SJCRH30 (cell line): ENCODE results near the gene ATP2A2. TPM values are rescaled to one million over a fixed set of nuclear protein-coding genes. Genes with fewer than 3 reads are reported as not detected.
A peak's percentile ranks its signal among the peaks of the same experiment; 100 is the strongest.
"Not testable (repeated sequence)": the region's sequence is repeated elsewhere in the genome, so short reads cannot be mapped to it uniquely, and the experiment has no call there.

Experiments
- DNase-seq, 2 experiments: peaks; one replicate each; pipeline ENCODE4 v3.0.0-alpha.2; 2015 to 2020
- H3K27ac ChIP-seq: fragments of 250-450 bp; sonication (Bioruptor Pico); 2 replicates; pipeline ENCODE4 v1.5.1; 2020; ENCODE audit warnings: mild to moderate bottlenecking, moderate library complexity
- H3K27me3 ChIP-seq: fragments of 250-450 bp; sonication (Bioruptor Pico); 2 replicates; pipeline ENCODE4 v1.5.1; 2020; ENCODE audit warnings: mild to moderate bottlenecking, moderate library complexity
- H3K36me3 ChIP-seq: fragments of 250-450 bp; sonication (Bioruptor Pico); 2 replicates; pipeline ENCODE4 v1.5.1; 2020; ENCODE audit warnings: mild to moderate bottlenecking, moderate library complexity
- H3K4me1 ChIP-seq: fragments of 250-450 bp; sonication (Bioruptor Pico); 2 replicates; pipeline ENCODE4 v1.5.1; 2020; ENCODE audit warnings: mild to moderate bottlenecking, moderate library complexity
- H3K4me3 ChIP-seq: fragments of 250-450 bp; sonication (Bioruptor Pico); 2 replicates; pipeline ENCODE4 v1.5.1; 2020; ENCODE audit warnings: mild to moderate bottlenecking, moderate library complexity
- H3K9me3 ChIP-seq: fragments of 250-450 bp; sonication (Bioruptor Pico); replicated peaks from 2 replicates; pipeline ENCODE4 v1.5.1; 2020; ENCODE audit warnings: mild to moderate bottlenecking, moderate library complexity
- total RNA-seq: library from RNA; depleted of rRNA; stranded (reverse); fragments of >200 nt; shearing (Covaris generic); gene quantifications from 2 replicates; pipeline ENCODE4 v1.2.3, GENCODE V29; 2014

ATP2A2 gene
- total RNA-seq, 1 experiment from 2014 or later: 166 TPM

GRCh38 chr12:110338754-110339153, 57.7 kb downstream of the ATP2A2 start:
- Histone ChIP-seq H3K27ac (no peak overlapping the region), H3K27me3 (no peaks in the 10 kb centered on the region), H3K4me3 (no peak overlapping the region), H3K4me1 (no peaks in the 10 kb centered on the region), H3K9me3 (no peaks in the 10 kb centered on the region), H3K36me3 (peaks cover 93% of the 10 kb centered on the region)
- DNase-seq: peak in 1 of 2 experiments; percentile 37

GRCh38 chr12:110339184-110339952, 58.3 kb downstream of the ATP2A2 start:
- Histone ChIP-seq H3K36me3 (peaks cover 93% of the 10 kb centered on the region), H3K27me3 (no peaks in the 10 kb centered on the region), H3K9me3 (no peaks in the 10 kb centered on the region), H3K4me3 (no peak overlapping the region), H3K4me1 (no peaks in the 10 kb centered on the region), H3K27ac (no peak overlapping the region)
- no peak for DNase-seq

- not testable (repeated sequence) for H3K4me3 ChIP-seq, H3K27ac ChIP-seq, H3K9me3 ChIP-seq, H3K4me1 ChIP-seq, H3K27me3 ChIP-seq, DNase-seq
- peaks cover 95% of the 10 kb centered on the region for H3K36me3 ChIP-seq
Observed at GRCh38 chr12:110340261-110340660, 59.2 kb downstream of the ATP2A2 start.

- peaks cover 95% of the 10 kb centered on the region for H3K36me3 ChIP-seq
Observed at GRCh38 chr12:110340706-110341105, 59.7 kb downstream of the ATP2A2 start.

GRCh38 chr12:110342157-110342556, 61.1 kb downstream of the ATP2A2 start:
- H3K27me3 ChIP-seq: no peaks in the 10 kb centered on the region
- no peaks in the 10 kb centered on the region for H3K4me1 ChIP-seq
- DNase-seq: no peak
- H3K27ac ChIP-seq: no peak overlapping the region
- no peak overlapping the region for H3K4me3 ChIP-seq
- peaks cover 93% of the 10 kb centered on the region for H3K36me3 ChIP-seq
- H3K9me3 ChIP-seq: no peaks in the 10 kb centered on the region

More at GRCh38 chr12:110340706-110341105, 59.7 kb downstream of the ATP2A2 start:
- no peak overlapping the region for H3K27ac ChIP-seq
- H3K9me3 ChIP-seq: no peaks in the 10 kb centered on the region
- H3K27me3 ChIP-seq: no peaks in the 10 kb centered on the region
- DNase-seq: no peak
- H3K4me1 ChIP-seq: no peaks in the 10 kb centered on the region
- H3K4me3 ChIP-seq: no peak overlapping the region

- H3K27me3 ChIP-seq: no peaks in the 10 kb centered on the region
- no peak overlapping the region for H3K27ac ChIP-seq
- H3K9me3 ChIP-seq: no peaks in the 10 kb centered on the region
- DNase-seq: no peak
- H3K36me3 ChIP-seq: peaks cover 94% of the 10 kb centered on the region
- no peaks in the 10 kb centered on the region for H3K4me1 ChIP-seq
- no peak overlapping the region for H3K4me3 ChIP-seq
Observed at GRCh38 chr12:110343114-110343513, 62.1 kb downstream of the ATP2A2 start.

- Histone ChIP-seq H3K4me1 (no peaks in the 10 kb centered on the region), H3K27me3 (no peaks in the 10 kb centered on the region), H3K27ac (no peak overlapping the region), H3K9me3 (no peaks in the 10 kb centered on the region), H3K4me3 (no peak overlapping the region), H3K36me3 (peaks cover 92% of the 10 kb centered on the region)
- no peak for DNase-seq
Observed at GRCh38 chr12:110343736-110344555, 62.9 kb downstream of the ATP2A2 start.

GRCh38 chr12:110344657-110345056, 63.6 kb downstream of the ATP2A2 start:
- Histone ChIP-seq H3K9me3 (no peaks in the 10 kb centered on the region), H3K27ac (no peak overlapping the region), H3K36me3 (peaks cover 87% of the 10 kb centered on the region), H3K27me3 (no peaks in the 10 kb centered on the region), H3K4me3 (no peak overlapping the region), H3K4me1 (no peaks in the 10 kb centered on the region)
- no peak for DNase-seq

GRCh38 chr12:110345176-110345661, 64.2 kb downstream of the ATP2A2 start:
- Histone ChIP-seq H3K27me3 (no peaks in the 10 kb centered on the region), H3K4me1 (no peaks in the 10 kb centered on the region), H3K27ac (no peak overlapping the region), H3K4me3 (no peak overlapping the region), H3K9me3 (no peaks in the 10 kb centered on the region), H3K36me3 (peaks cover 84% of the 10 kb centered on the region)
- DNase-seq: no peak

- H3K27me3 ChIP-seq: no peaks in the 10 kb centered on the region
- H3K4me1 ChIP-seq: no peaks in the 10 kb centered on the region
- H3K27ac ChIP-seq: no peak overlapping the region
- no peak overlapping the region for H3K4me3 ChIP-seq
- no peak for DNase-seq
- H3K36me3 ChIP-seq: peaks cover 84% of the 10 kb centered on the region
- H3K9me3 ChIP-seq: no peaks in the 10 kb centered on the region
Observed at GRCh38 chr12:110345963-110346362, 64.9 kb downstream of the ATP2A2 start.

- H3K4me3 ChIP-seq: no peak overlapping the region
- no peak overlapping the region for H3K27ac ChIP-seq
- no peak for DNase-seq
- H3K36me3 ChIP-seq: peaks cover 66% of the 10 kb centered on the region
- no peaks in the 10 kb centered on the region for H3K27me3 ChIP-seq
- H3K9me3 ChIP-seq: no peaks in the 10 kb centered on the region
- H3K4me1 ChIP-seq: no peaks in the 10 kb centered on the region
Observed at GRCh38 chr12:110347767-110348166, 66.7 kb downstream of the ATP2A2 start.

- H3K4me1 ChIP-seq: no peaks in the 10 kb centered on the region
- no peak overlapping the region for H3K27ac ChIP-seq
- H3K9me3 ChIP-seq: no peaks in the 10 kb centered on the region
- H3K4me3 ChIP-seq: no peak overlapping the region
- peaks cover 58% of the 10 kb centered on the region for H3K36me3 ChIP-seq
- no peaks in the 10 kb centered on the region for H3K27me3 ChIP-seq
- DNase-seq: no peak
Observed at GRCh38 chr12:110348431-110349059, 67.5 kb downstream of the ATP2A2 start.

GRCh38 chr12:110349096-110349495, 68.0 kb downstream of the ATP2A2 start:
- Histone ChIP-seq H3K36me3 (peaks cover 54% of the 10 kb centered on the region), H3K9me3 (no peaks in the 10 kb centered on the region)
- DNase-seq: no peak

GRCh38 chr12:110349514-110350151, 68.6 kb downstream of the ATP2A2 start:
- Histone ChIP-seq H3K36me3 (peaks cover 48% of the 10 kb centered on the region), H3K27me3 (no peaks in the 10 kb centered on the region), H3K9me3 (no peaks in the 10 kb centered on the region), H3K27ac (no peak overlapping the region), H3K4me1 (no peaks in the 10 kb centered on the region), H3K4me3 (no peak overlapping the region)
- DNase-seq: peak; percentile 44 to 55

More at GRCh38 chr12:110349096-110349495, 68.0 kb downstream of the ATP2A2 start:
- Histone ChIP-seq H3K4me3 (no peak overlapping the region), H3K4me1 (no peaks in the 10 kb centered on the region), H3K27me3 (no peaks in the 10 kb centered on the region), H3K27ac (no peak overlapping the region)
